Occipital lobe (tissue), 2 donors: ENCODE results near the gene ETFB. TPM values are rescaled to one million over a fixed set of nuclear protein-coding genes. Genes with fewer than 3 reads are reported as not detected.

Source experiments
- DNase-seq: peaks from one replicate; lab custom pipeline; 2025; lab: John Stamatoyannopoulos, UW
- total RNA-seq: library from RNA; depleted of rRNA; stranded (reverse); fragments of >200 nt; gene quantifications from one replicate; pipeline ENCODE4 v1.2.3, GENCODE V29; 2014

The ETFB gene
- total RNA-seq, 1 donor from 2014 or later: 49.8 TPM

GRCh38 chr19:51295382-51296126 is 70.6 kb downstream of the ETFB start:
- DNase-seq: no peak

Other genes starting within 250 kb of the ETFB start
- gene SIGLEC9, start 241.5 kb downstream of the ETFB start, total RNA-seq: 0.78 TPM
- gene SIGLEC7, start 224.1 kb downstream of the ETFB start, total RNA-seq: 0.16 TPM
- 0.16 TPM for gene CD33, start 141.3 kb downstream of the ETFB start, total RNA-seq
- not detected for gene SIGLECL1, start 115.3 kb downstream of the ETFB start, total RNA-seq
- gene IGLON5, start 54.7 kb downstream of the ETFB start, total RNA-seq: 3.0 TPM
- gene VSIG10L, start 24.2 kb downstream of the ETFB start, total RNA-seq: 0.62 TPM
- not detected for gene CLDND2, start 2.6 kb upstream of the ETFB start, total RNA-seq
- gene NKG7, start 6.3 kb upstream of the ETFB start, total RNA-seq: not detected
- gene LIM2, start 21.6 kb upstream of the ETFB start, total RNA-seq: not detected
- not detected for gene C19orf84, start 24.2 kb upstream of the ETFB start, total RNA-seq
- gene SIGLEC10, start 51.3 kb upstream of the ETFB start, total RNA-seq: 1.6 TPM
- gene SIGLEC8, start 92.1 kb upstream of the ETFB start, total RNA-seq: 2.0 TPM
- gene CEACAM18, start 112.2 kb upstream of the ETFB start, total RNA-seq: not detected
- not detected for gene SIGLEC12, start 135.4 kb upstream of the ETFB start, total RNA-seq
- not detected for gene SIGLEC6, start 165.3 kb upstream of the ETFB start, total RNA-seq
- 8.7 TPM for gene ZNF175, start 204.9 kb upstream of the ETFB start, total RNA-seq